HG02938 (cell line): ENCODE results near the gene RCVRN.

Source experiments
- ATAC-seq: cut with Tn5 transposase; IDR thresholded peaks from one replicate; pipeline ENCODE4 v1.9.1; 2021; ENCODE audit warnings: mild to moderate bottlenecking, moderate library complexity; ENCODE audit not compliant: unreplicated experiment

The RCVRN gene

DNA sequence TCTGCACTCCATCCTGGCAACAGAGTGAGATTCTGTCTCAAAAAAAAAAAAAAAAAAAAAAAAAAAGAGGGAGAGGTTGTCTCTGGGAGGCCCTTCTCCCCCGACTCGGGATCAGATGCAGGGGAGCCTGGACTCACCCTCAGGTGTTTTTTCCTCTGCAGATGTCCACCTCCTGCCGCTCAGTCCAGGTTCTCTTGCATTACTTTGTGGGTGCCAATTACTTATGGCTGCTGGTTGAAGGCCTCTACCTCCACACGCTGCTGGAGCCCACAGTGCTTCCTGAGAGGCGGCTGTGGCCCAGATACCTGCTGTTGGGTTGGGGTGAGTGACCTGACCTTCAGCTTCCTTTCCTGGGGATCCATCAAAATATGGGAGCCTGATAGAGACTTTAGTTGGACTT lies 45.3 kb downstream of the RCVRN start:
- no peak for ATAC-seq

DNA sequence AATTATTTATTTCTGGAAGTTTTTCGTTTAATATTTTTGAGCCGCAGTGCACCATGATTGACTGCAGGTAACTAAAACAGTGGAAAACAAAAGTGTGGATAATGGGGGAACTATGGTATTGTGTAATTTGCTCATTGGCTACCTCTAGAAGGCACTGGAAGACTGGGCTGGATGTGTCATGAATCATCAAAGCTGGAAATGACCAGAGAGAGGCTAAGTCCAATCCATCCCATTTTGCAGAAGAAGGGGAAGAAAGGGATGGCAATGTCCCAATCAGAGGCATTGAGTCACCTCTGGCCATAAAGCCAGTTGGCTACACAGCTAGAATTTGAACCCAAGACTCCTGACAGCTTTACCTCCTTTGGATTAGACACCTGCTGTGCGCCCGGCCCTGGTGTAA lies 50.0 kb downstream of the RCVRN start:
- no peak for ATAC-seq

DNA sequence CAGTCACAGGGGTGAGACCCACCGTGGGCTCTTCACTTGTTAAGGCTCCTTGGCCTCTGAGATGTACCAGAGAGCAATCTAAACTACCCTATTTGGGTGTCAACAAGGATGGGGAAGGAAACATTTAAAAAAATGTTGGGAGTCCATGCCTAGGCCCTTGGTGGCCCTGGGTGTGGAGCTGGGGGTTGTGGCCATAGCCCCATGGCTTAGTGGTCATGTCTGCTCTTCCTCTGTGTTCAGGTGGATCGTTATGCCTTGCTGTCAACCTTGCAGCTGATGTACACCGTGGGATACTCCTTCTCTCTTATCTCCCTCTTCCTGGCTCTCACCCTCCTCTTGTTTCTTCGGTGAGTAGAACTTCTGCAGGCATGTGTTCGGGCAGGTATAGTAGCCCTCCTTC lies 50.8 kb downstream of the RCVRN start:
- ATAC-seq, result no peak

DNA sequence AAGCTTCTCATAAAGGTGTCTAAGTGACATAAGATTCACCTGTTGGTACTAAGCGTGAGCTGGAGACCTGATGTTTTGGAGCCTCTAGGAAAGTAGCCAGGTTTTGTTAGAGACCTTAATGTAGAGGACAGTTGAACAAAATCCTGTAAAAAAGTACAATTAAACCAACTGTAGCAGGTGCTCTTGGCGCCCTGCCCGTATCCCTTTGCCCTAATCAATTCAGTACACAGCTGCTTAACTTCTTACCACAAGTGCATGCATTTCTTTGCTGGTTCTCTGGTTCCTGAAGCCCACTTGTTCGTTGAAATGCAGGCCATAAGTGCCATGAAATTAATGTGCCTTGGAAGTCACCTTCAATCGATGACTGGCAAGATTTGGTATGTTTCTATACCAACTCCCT lies 54.9 kb downstream of the RCVRN start:
- no peak for ATAC-seq
